Measurements from ENCODE around the gene CREG2.

The CREG2 gene

DNA sequence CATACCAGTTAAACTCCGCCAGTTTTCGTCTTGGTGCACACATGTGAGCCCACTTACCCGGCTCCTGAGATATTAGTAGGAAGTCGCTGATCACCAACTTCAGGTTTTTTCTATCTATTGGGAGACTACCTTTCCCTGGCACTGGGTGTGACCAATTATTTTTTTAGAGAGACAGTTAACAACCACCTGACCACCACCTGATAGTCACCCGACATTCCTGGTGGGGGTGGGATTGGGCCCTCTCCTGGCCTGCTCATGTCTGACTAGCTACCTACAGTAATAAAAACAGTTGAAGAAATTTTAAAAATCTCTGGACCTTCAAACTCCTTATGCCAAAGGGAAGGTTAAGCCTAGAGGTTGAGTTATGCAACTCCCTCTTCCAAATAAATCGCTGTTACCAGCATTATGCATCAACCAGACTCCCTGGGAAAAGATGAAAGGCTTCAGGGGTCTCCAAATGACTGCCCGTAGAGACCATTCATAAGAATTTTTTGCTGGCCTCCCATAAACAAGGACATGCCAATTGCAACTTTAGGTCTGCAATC, 27.8 kb downstream of the CREG2 start:
- TF ChIP-seq, protein P1, sequence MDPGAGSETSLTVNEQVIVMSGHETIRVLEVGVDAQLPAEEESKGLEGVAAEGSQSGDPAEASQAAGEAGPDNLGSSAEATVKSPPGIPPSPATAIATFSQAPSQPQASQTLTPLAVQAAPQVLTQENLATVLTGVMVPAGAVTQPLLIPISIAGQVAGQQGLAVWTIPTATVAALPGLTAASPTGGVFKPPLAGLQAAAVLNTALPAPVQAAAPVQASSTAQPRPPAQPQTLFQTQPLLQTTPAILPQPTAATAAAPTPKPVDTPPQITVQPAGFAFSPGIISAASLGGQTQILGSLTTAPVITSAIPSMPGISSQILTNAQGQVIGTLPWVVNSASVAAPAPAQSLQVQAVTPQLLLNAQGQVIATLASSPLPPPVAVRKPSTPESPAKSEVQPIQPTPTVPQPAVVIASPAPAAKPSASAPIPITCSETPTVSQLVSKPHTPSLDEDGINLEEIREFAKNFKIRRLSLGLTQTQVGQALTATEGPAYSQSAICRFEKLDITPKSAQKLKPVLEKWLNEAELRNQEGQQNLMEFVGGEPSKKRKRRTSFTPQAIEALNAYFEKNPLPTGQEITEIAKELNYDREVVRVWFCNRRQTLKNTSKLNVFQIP (CRISPR knock-in tag; IDR thresholded peaks at IDR 0.05; ENCODE audit: borderline replicate concordance, low read depth) = no peak
- TF ChIP-seq ARNTL (CRISPR knock-in tag; IDR thresholded peaks at IDR 0.05; ENCODE audit: borderline replicate concordance, low read depth) (no peak), RARB (CRISPR knock-in tag; IDR thresholded peaks at IDR 0.05) (no peak), ZNF8 (CRISPR knock-in tag; IDR thresholded peaks at IDR 0.05) (no peak), ISL1 (CRISPR knock-in tag; IDR thresholded peaks at IDR 0.05) (no peak), TCF4 (CRISPR knock-in tag; IDR thresholded peaks at IDR 0.05; ENCODE audit: borderline replicate concordance) (no peak), ZNF70 (CRISPR knock-in tag; IDR thresholded peaks at IDR 0.05) (no peak), BACH2 (CRISPR knock-in tag; IDR thresholded peaks at IDR 0.05; ENCODE audit: borderline replicate concordance) (no peak), ESRRG (CRISPR knock-in tag; IDR thresholded peaks at IDR 0.05) (no peak), ZNF565 (CRISPR knock-in tag; conservative IDR thresholded peaks at IDR 0.05; ENCODE audit: low read depth) (no peak), OSR1 (CRISPR knock-in tag; IDR thresholded peaks at IDR 0.05) (no peak), PPARA (CRISPR knock-in tag; IDR thresholded peaks at IDR 0.05; ENCODE audit: borderline replicate concordance) (no peak), ZC3H10 (CRISPR knock-in tag; IDR thresholded peaks at IDR 0.05) (no peak), ZFP30 (CRISPR knock-in tag; IDR thresholded peaks at IDR 0.05) (no peak), TOX (CRISPR knock-in tag; IDR thresholded peaks at IDR 0.05; ENCODE audit: borderline replicate concordance) (no peak), GLIS3 (CRISPR knock-in tag; IDR thresholded peaks at IDR 0.05) (no peak)
- TF ChIP-seq, protein P2, sequence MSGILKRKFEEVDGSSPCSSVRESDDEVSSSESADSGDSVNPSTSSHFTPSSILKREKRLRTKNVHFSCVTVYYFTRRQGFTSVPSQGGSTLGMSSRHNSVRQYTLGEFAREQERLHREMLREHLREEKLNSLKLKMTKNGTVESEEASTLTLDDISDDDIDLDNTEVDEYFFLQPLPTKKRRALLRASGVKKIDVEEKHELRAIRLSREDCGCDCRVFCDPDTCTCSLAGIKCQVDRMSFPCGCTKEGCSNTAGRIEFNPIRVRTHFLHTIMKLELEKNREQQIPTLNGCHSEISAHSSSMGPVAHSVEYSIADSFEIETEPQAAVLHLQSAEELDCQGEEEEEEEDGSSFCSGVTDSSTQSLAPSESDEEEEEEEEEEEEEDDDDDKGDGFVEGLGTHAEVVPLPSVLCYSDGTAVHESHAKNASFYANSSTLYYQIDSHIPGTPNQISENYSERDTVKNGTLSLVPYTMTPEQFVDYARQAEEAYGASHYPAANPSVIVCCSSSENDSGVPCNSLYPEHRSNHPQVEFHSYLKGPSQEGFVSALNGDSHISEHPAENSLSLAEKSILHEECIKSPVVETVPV (CRISPR knock-in tag; IDR thresholded peaks at IDR 0.05) = no peak
- TF ChIP-seq, protein P3, sequence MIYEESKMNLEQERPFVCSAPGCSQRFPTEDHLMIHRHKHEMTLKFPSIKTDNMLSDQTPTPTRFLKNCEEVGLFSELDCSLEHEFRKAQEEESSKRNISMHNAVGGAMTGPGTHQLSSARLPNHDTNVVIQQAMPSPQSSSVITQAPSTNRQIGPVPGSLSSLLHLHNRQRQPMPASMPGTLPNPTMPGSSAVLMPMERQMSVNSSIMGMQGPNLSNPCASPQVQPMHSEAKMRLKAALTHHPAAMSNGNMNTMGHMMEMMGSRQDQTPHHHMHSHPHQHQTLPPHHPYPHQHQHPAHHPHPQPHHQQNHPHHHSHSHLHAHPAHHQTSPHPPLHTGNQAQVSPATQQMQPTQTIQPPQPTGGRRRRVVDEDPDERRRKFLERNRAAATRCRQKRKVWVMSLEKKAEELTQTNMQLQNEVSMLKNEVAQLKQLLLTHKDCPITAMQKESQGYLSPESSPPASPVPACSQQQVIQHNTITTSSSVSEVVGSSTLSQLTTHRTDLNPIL (CRISPR knock-in tag; IDR thresholded peaks at IDR 0.05; ENCODE audit: low read depth) = no peak
- TF ChIP-seq, protein P4, sequence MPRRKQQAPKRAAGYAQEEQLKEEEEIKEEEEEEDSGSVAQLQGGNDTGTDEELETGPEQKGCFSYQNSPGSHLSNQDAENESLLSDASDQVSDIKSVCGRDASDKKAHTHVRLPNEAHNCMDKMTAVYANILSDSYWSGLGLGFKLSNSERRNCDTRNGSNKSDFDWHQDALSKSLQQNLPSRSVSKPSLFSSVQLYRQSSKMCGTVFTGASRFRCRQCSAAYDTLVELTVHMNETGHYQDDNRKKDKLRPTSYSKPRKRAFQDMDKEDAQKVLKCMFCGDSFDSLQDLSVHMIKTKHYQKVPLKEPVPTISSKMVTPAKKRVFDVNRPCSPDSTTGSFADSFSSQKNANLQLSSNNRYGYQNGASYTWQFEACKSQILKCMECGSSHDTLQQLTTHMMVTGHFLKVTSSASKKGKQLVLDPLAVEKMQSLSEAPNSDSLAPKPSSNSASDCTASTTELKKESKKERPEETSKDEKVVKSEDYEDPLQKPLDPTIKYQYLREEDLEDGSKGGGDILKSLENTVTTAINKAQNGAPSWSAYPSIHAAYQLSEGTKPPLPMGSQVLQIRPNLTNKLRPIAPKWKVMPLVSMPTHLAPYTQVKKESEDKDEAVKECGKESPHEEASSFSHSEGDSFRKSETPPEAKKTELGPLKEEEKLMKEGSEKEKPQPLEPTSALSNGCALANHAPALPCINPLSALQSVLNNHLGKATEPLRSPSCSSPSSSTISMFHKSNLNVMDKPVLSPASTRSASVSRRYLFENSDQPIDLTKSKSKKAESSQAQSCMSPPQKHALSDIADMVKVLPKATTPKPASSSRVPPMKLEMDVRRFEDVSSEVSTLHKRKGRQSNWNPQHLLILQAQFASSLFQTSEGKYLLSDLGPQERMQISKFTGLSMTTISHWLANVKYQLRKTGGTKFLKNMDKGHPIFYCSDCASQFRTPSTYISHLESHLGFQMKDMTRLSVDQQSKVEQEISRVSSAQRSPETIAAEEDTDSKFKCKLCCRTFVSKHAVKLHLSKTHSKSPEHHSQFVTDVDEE (CRISPR knock-in tag; IDR thresholded peaks at IDR 0.05) = no peak
- ATAC-seq = no peak

DNA sequence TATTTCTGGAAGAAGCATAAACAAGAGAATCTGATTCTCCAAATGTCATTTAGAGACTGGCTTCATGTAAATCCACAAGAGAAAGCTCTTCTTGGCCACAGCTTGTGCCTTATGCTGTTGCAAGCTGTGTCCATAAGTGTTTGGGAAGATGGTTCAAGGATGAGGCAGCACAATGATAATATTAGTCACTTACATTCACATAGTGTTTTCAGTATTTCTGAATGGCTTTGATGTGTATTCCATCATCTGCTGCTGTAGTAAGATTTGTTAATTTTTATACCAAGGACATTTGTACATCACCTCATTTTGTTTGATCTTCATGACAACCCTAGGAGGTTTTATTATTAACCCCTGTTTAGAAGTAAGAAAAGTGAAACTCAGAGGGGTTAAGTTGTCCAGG, 29.9 kb downstream of the CREG2 start:
- no peak for TF ChIP-seq ARNTL (CRISPR knock-in tag; IDR thresholded peaks at IDR 0.05; ENCODE audit: borderline replicate concordance, low read depth)
- no peak for TF ChIP-seq GLIS3 (CRISPR knock-in tag; IDR thresholded peaks at IDR 0.05)
- TF ChIP-seq RARB (CRISPR knock-in tag; IDR thresholded peaks at IDR 0.05) = no peak
- no peak for TF ChIP-seq ZNF8 (CRISPR knock-in tag; IDR thresholded peaks at IDR 0.05)
- no peak for TF ChIP-seq ISL1 (CRISPR knock-in tag; IDR thresholded peaks at IDR 0.05)
- TF ChIP-seq, protein P1 (CRISPR knock-in tag; IDR thresholded peaks at IDR 0.05; ENCODE audit: borderline replicate concordance, low read depth) = no peak
- no peak for ATAC-seq

DNA sequence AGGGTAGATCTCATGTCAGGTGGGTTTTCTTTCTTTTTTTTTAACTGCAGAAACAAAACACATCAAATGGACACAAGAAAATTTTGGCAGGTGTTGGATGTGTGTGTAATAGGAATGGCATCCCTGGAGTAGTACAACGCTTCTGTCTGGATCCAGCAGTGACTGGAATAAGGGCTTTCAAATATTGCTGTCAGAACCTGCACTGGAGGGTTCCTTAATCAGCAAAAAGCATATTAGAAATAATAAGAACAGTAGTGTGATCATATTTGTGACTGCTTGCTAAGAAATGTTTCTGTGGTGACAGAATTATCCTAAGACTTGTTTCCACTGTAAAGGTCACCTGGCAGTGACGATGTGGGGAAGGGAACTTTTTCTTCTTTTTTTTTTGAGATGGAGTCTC, 30.8 kb downstream of the CREG2 start:
- TF ChIP-seq OSR1 (CRISPR knock-in tag; IDR thresholded peaks at IDR 0.05) = no peak
- no peak for TF ChIP-seq ZFP30 (CRISPR knock-in tag; IDR thresholded peaks at IDR 0.05)
- no peak for TF ChIP-seq TCF4 (CRISPR knock-in tag; IDR thresholded peaks at IDR 0.05; ENCODE audit: borderline replicate concordance)
- TF ChIP-seq ESRRG (CRISPR knock-in tag; IDR thresholded peaks at IDR 0.05) = no peak
- no peak for TF ChIP-seq ZNF8 (CRISPR knock-in tag; IDR thresholded peaks at IDR 0.05)
- no peak for TF ChIP-seq SNAI2 (CRISPR knock-in tag; IDR thresholded peaks at IDR 0.05)
- peak; percentile 52 for ATAC-seq

Measured in SK-N-SH treated with all-trans-retinoic acid at 6 μM for 48 hours (cell line).